ENCODE measurements around the gene RPS6KA5.
"Not testable (repeated sequence)": the region's sequence is repeated elsewhere in the genome, so short reads cannot be mapped to it uniquely, and the experiment has no call there.

RPS6KA5 gene

DNA sequence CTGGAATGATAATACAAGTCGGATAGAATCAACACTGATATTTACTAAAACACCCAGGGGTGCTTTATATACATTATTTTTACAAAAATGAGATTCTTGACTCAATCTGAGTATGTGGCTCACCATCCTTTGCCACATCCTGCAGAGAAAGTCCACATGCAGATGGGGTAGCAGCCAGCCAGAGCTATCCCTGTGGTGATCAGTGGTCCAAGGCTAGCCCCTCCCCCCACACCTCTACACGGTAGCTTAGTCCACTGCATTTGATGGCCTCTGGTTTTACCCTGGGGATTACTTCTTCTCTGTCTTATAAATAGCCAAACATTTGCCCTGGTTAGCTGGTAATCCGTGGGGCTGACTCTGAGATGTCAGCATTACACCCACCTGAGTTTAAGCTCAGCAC, 216.1 kb downstream of the RPS6KA5 start:
- TF ChIP-seq POLR2AphosphoS5 (IDR thresholded peaks at IDR 0.05; ENCODE audit: low read depth): no peak
- TF ChIP-seq, protein P1, sequence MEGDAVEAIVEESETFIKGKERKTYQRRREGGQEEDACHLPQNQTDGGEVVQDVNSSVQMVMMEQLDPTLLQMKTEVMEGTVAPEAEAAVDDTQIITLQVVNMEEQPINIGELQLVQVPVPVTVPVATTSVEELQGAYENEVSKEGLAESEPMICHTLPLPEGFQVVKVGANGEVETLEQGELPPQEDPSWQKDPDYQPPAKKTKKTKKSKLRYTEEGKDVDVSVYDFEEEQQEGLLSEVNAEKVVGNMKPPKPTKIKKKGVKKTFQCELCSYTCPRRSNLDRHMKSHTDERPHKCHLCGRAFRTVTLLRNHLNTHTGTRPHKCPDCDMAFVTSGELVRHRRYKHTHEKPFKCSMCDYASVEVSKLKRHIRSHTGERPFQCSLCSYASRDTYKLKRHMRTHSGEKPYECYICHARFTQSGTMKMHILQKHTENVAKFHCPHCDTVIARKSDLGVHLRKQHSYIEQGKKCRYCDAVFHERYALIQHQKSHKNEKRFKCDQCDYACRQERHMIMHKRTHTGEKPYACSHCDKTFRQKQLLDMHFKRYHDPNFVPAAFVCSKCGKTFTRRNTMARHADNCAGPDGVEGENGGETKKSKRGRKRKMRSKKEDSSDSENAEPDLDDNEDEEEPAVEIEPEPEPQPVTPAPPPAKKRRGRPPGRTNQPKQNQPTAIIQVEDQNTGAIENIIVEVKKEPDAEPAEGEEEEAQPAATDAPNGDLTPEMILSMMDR (IDR thresholded peaks at IDR 0.05; ENCODE audit: insufficient read depth, low read length): no peak
- no peak for TF ChIP-seq SPI1 (IDR thresholded peaks at IDR 0.05; ENCODE audit: borderline replicate concordance, low read depth)
- TF ChIP-seq, protein P2, sequence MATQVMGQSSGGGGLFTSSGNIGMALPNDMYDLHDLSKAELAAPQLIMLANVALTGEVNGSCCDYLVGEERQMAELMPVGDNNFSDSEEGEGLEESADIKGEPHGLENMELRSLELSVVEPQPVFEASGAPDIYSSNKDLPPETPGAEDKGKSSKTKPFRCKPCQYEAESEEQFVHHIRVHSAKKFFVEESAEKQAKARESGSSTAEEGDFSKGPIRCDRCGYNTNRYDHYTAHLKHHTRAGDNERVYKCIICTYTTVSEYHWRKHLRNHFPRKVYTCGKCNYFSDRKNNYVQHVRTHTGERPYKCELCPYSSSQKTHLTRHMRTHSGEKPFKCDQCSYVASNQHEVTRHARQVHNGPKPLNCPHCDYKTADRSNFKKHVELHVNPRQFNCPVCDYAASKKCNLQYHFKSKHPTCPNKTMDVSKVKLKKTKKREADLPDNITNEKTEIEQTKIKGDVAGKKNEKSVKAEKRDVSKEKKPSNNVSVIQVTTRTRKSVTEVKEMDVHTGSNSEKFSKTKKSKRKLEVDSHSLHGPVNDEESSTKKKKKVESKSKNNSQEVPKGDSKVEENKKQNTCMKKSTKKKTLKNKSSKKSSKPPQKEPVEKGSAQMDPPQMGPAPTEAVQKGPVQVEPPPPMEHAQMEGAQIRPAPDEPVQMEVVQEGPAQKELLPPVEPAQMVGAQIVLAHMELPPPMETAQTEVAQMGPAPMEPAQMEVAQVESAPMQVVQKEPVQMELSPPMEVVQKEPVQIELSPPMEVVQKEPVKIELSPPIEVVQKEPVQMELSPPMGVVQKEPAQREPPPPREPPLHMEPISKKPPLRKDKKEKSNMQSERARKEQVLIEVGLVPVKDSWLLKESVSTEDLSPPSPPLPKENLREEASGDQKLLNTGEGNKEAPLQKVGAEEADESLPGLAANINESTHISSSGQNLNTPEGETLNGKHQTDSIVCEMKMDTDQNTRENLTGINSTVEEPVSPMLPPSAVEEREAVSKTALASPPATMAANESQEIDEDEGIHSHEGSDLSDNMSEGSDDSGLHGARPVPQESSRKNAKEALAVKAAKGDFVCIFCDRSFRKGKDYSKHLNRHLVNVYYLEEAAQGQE (IDR thresholded peaks at IDR 0.05; ENCODE audit: insufficient replicate concordance, low read depth): no peak
- no peak for TF ChIP-seq GABPA (IDR thresholded peaks at IDR 0.05; ENCODE audit: low read depth)
- no peak for DNase-seq (ENCODE audit: low read depth in 1 of 2, low spot score in 1 of 2)
- H3K27me3 ChIP-seq (ENCODE audit: insufficient read depth, poor library complexity, severe bottlenecking): no peaks in the 10 kb centered on the region
- no peak overlapping the region for H3K4me3 ChIP-seq (replicated peaks; ENCODE audit: insufficient read depth, low read length)
- no peak overlapping the region for H3K27ac ChIP-seq (replicated peaks)

DNA sequence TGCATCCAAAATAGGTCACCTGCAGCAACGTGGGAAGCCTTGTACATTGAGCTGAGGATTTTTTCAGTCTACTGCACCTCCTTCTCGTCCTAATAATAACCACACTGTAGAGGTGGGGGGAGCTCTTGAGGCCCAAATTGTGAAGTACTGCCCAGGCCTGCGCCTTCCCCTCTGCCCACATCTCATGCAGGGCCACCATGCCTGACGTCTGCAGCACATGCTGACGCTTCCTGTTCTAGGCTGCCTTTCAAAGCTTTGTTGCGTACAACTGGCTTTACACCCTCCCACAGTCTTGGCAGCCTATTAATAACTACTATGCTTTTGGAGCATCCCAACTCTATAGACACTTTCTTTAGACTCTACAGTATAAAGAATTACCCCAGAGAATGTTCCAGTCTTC, 217.7 kb downstream of the RPS6KA5 start:
- DNase-seq (ENCODE audit: low read depth in 1 of 2, low spot score in 1 of 2): peak in 1 of 2 experiments; percentile 38
- TF ChIP-seq, protein P2 (IDR thresholded peaks at IDR 0.05; ENCODE audit: insufficient replicate concordance, low read depth): no peak
- TF ChIP-seq POLR2AphosphoS5 (IDR thresholded peaks at IDR 0.05; ENCODE audit: low read depth) (no peak), GABPA (IDR thresholded peaks at IDR 0.05; ENCODE audit: low read depth) (no peak), SPI1 (IDR thresholded peaks at IDR 0.05; ENCODE audit: borderline replicate concordance, low read depth) (no peak)
- TF ChIP-seq, protein P1 (IDR thresholded peaks at IDR 0.05; ENCODE audit: insufficient read depth, low read length): no peak
- Histone ChIP-seq H3K4me3 (replicated peaks; ENCODE audit: insufficient read depth, low read length) (no peak overlapping the region), H3K27me3 (ENCODE audit: insufficient read depth, poor library complexity, severe bottlenecking) (no peaks in the 10 kb centered on the region), H3K27ac (replicated peaks) (no peak overlapping the region)

DNA sequence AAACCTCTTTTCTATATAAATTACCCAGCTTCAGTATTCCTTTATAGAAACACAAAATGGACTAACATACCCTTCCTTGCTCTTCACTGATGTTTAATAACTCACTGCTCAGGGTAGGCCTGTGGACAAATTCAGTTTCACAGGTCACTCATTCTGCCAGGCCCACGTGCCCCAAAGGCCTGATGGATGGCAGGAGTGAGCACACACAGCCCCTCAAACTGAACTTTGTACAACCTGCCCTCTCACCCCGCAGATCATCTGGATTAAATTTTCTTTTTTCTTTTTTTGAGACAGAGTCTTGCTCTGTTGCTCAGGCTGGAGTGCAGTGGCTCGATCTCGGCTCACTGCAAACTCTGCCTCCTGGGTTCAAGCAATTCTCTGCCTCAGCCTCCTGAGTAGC, 219.8 kb downstream of the RPS6KA5 start:
- not testable (repeated sequence) for H3K27ac ChIP-seq (replicated peaks); DNase-seq (ENCODE audit: low read depth in 1 of 2, low spot score in 1 of 2); H3K27me3 ChIP-seq (ENCODE audit: insufficient read depth, poor library complexity, severe bottlenecking); H3K4me3 ChIP-seq (replicated peaks; ENCODE audit: insufficient read depth, low read length)

DNA sequence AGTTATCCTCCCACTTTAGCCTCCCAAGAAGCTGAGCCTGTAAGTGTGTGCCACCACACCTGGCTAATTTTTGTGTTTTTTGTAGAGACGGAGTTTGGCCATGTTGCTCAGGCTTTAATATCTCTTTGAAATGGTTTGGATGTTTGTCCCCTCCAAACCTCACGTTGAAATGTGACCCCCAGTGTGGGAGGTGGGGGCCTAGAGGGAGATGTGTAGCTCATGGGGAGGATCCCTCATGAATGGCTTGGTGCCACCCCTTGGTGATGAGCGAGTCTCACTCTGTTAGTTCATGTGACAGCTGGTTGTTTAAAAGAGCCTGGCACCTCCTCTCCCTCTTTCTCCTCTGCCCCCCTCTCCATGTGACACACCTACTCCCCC, 220.6 kb downstream of the RPS6KA5 start:
- no peak for DNase-seq (ENCODE audit: low read depth in 1 of 2, low spot score in 1 of 2)
- TF ChIP-seq GABPA (IDR thresholded peaks at IDR 0.05; ENCODE audit: low read depth): no peak
- TF ChIP-seq, protein P1 (IDR thresholded peaks at IDR 0.05; ENCODE audit: insufficient read depth, low read length): no peak
- TF ChIP-seq, protein P2 (IDR thresholded peaks at IDR 0.05; ENCODE audit: insufficient replicate concordance, low read depth): no peak
- TF ChIP-seq POLR2AphosphoS5 (IDR thresholded peaks at IDR 0.05; ENCODE audit: low read depth): no peak
- no peak for TF ChIP-seq SPI1 (IDR thresholded peaks at IDR 0.05; ENCODE audit: borderline replicate concordance, low read depth)
- Histone ChIP-seq H3K4me3 (replicated peaks; ENCODE audit: insufficient read depth, low read length) (no peak overlapping the region), H3K27me3 (ENCODE audit: insufficient read depth, poor library complexity, severe bottlenecking) (no peaks in the 10 kb centered on the region), H3K27ac (replicated peaks) (no peak overlapping the region)

All from HL-60 (cell line).